Measurements from ENCODE around the gene GFOD2. TPM values are rescaled to one million over a fixed set of nuclear protein-coding genes. Genes with fewer than 3 reads are reported as not detected.

Gene GFOD2
- total and polyA plus RNA-seq, 2 donors (not counting 3 experiments of a cell fraction or from before 2014, with no cell fraction given): 38.1 to 47.5 TPM

DNA sequence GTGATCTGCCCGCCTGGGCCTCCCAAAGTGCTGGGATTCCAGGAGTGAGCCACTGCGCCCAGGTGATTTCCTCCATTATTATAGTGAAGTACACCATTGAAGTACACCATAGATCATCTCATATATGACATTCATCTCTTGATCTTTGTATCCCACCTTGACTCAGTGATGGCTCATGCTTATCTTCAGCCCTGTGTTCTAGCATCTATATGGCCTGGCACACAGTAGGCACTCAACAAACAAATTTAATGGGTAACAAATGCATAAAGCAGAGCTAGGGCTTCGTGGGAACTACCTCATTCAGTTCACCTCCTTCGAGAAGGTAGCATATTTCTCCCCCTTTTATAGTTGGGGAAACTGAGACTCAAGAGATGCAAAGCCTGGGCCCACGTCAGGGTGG lies 53.5 kb downstream of the GFOD2 start:
- no peaks in the 10 kb centered on the region for H3K9me1 ChIP-seq (replicated peaks; ENCODE audit: control insufficient read depth, extremely low read depth, insufficient read depth, low read length)
- DNase-seq (ENCODE audit: low read depth, low spot score) (no peak), FAIRE-seq (no peak)
- no peak overlapping the region for H2AFZ ChIP-seq (ENCODE audit: low read depth, low read length)
- H3K4me3 ChIP-seq (replicated peaks in 1 of 3; ENCODE audit: insufficient read depth in 1 of 3, low read depth in 1 of 3, low read length in 3 of 3): peak overlapping the region in 2 of 3 experiments; percentile 27 to 74
- H3K36me3 ChIP-seq (ENCODE audit: control insufficient read depth in 2 of 2, extremely low read depth in 1 of 2, insufficient read depth in 2 of 2, low read length in 2 of 2): peaks cover 0 to 6% of the 10 kb centered on the region in 2 experiments
- CTCF ChIA-PET: interaction anchor here (0.9 to 12.7 kb wide), 8 partner anchors 20 to 171 kb away, joined by 3 to 163 read pairs (median 3); partner anchors contain the start of genes CARMIL2 and CTCF
- H3K9me3 ChIP-seq (replicated peaks; ENCODE audit: control insufficient read depth, insufficient read depth, low read length): no peaks in the 10 kb centered on the region
- H3K79me2 ChIP-seq (ENCODE audit: control insufficient read depth, insufficient read depth, low read length): no peaks in the 10 kb centered on the region
- peaks cover 20% of the 10 kb centered on the region for H3K4me1 ChIP-seq (ENCODE audit: control insufficient read depth, extremely low read depth, insufficient read depth, low read length)
- intact Hi-C loops (cut with micrococcal nuclease): no loop called here
- no peaks in the 10 kb centered on the region for H3K27me3 ChIP-seq (ENCODE audit: control insufficient read depth in 2 of 2, insufficient read depth in 2 of 2, low read length in 2 of 2)
- peak overlapping the region; percentile 18 for H3K4me2 ChIP-seq (ENCODE audit: insufficient read depth, low read length)
- BruUV-seq (replicated peaks): no TSS peak
- H4K20me1 ChIP-seq (replicated peaks; ENCODE audit: control insufficient read depth, extremely low read depth, insufficient read depth, low read length): no peaks in the 10 kb centered on the region
- POLR2A ChIA-PET: no interaction called here
- no peak overlapping the region for H3K27ac ChIP-seq (ENCODE audit: insufficient read depth, low read depth, low read length)
- dilution Hi-C loops (cut with MboI; ENCODE audit: extremely low pct_ligation_motif_present, low sequenced_read_pairs): no loop called here
- no peak overlapping the region for H3K9ac ChIP-seq (replicated peaks; ENCODE audit: extremely low read depth, insufficient read depth, low read length)
- TF ChIP-seq FOS (IDR thresholded peaks at IDR 0.05; ENCODE audit: borderline replicate concordance, insufficient read depth, low read length) (no peak), MYC (IDR thresholded peaks at IDR 0.05; ENCODE audit: low read depth, low read length) (no peak), EZH2 (IDR thresholded peaks at IDR 0.05; ENCODE audit: borderline replicate concordance, low read depth, low read length, severe bottlenecking) (no peak), GATA2 (IDR thresholded peaks at IDR 0.05; ENCODE audit: insufficient read depth, insufficient read length, low read depth, low read length) (no peak), POLR2A (IDR thresholded peaks at IDR 0.05; ENCODE audit: low read depth, low read length) (no peak), POLR2AphosphoS5 (IDR thresholded peaks at IDR 0.05; ENCODE audit: insufficient read depth, low read depth, low read length) (no peak), JUN (IDR thresholded peaks at IDR 0.05; ENCODE audit: borderline replicate concordance, insufficient read depth, insufficient read length, low read depth) (no peak)
- TF ChIP-seq, protein P1, sequence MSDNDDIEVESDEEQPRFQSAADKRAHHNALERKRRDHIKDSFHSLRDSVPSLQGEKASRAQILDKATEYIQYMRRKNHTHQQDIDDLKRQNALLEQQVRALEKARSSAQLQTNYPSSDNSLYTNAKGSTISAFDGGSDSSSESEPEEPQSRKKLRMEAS (IDR thresholded peaks at IDR 0.05; ENCODE audit: insufficient read depth, insufficient read length): no peak
- TF ChIP-seq, protein P2, sequence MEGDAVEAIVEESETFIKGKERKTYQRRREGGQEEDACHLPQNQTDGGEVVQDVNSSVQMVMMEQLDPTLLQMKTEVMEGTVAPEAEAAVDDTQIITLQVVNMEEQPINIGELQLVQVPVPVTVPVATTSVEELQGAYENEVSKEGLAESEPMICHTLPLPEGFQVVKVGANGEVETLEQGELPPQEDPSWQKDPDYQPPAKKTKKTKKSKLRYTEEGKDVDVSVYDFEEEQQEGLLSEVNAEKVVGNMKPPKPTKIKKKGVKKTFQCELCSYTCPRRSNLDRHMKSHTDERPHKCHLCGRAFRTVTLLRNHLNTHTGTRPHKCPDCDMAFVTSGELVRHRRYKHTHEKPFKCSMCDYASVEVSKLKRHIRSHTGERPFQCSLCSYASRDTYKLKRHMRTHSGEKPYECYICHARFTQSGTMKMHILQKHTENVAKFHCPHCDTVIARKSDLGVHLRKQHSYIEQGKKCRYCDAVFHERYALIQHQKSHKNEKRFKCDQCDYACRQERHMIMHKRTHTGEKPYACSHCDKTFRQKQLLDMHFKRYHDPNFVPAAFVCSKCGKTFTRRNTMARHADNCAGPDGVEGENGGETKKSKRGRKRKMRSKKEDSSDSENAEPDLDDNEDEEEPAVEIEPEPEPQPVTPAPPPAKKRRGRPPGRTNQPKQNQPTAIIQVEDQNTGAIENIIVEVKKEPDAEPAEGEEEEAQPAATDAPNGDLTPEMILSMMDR (IDR thresholded peaks at IDR 0.05; ENCODE audit: extremely low read depth in 1 of 2, insufficient read depth in 1 of 2, low read depth in 1 of 2, low read length in 2 of 2): no peak
